H7 (cell line): ENCODE results near the gene CHMP1A. TPM values are rescaled to one million over a fixed set of nuclear protein-coding genes. Genes with fewer than 3 reads are reported as not detected.
A peak's percentile ranks its signal among the peaks of the same experiment; 100 is the strongest.

Experiments used
- DNase-seq: peaks from one replicate; pipeline ENCODE4 v3.0.0; 2012
- H3K27me3 ChIP-seq: 2 replicates; pipeline ENCODE4 v1.6.0; 2011; ENCODE audit warnings: mild to moderate bottlenecking, low read length; ENCODE audit not compliant: control insufficient read depth, insufficient read depth
- H3K36me3 ChIP-seq: replicated peaks from 2 replicates; pipeline ENCODE4 v1.5.1; 2011; ENCODE audit warnings: low read length; ENCODE audit not compliant: control insufficient read depth, insufficient read depth
- H3K4me3 ChIP-seq: 2 replicates; pipeline ENCODE4 v1.5.1; 2011; ENCODE audit warnings: low read depth, mild to moderate bottlenecking, control low read depth, low read length, moderate library complexity; ENCODE audit not compliant: insufficient read depth
- total RNA-seq: library from RNA; depleted of rRNA; stranded (reverse); fragments of >200 nt; shearing (Covaris generic); gene quantifications from 2 replicates; pipeline ENCODE4 v1.2.3, GENCODE V29; 2014

CHMP1A gene
- total RNA-seq, 1 experiment from 2014 or later: 85.2 TPM

GRCh38 chr16:89615596-89616090 is 41.9 kb downstream of the CHMP1A start:
- H3K27me3 ChIP-seq: no peaks in the 10 kb centered on the region
- no peak overlapping the region for H3K4me3 ChIP-seq
- no peaks in the 10 kb centered on the region for H3K36me3 ChIP-seq
- DNase-seq: peak; percentile 96

DNA sequence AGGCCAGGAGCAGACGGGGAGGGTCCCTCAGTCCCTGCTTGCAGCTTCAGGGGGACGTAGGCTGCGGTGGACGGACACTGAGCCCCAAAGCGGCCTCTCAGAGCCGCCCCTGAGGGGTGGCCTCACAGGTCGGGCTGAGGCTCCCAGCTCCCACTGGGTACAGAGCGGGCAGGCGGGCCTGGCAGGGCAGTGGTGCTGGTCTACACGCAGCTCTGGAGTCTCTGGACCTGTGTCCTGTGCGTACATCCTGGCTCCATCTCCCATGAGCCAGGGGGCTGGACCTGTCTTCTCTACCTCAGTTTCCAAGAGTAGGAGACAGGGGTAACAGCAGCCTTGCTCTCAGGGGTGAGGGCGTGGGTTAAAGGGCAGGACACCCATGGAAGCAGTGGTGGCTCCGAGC is 42.3 kb downstream of the CHMP1A start:
- no peak overlapping the region for H3K4me3 ChIP-seq
- no peak for DNase-seq
- no peaks in the 10 kb centered on the region for H3K36me3 ChIP-seq
- H3K27me3 ChIP-seq: no peaks in the 10 kb centered on the region

- H3K4me3 ChIP-seq: no peak overlapping the region
These were observed 43.5 kb downstream of the CHMP1A start for GRCh38 chr16:89613954-89614459.

GRCh38 chr16:89613231-89613953 is 44.1 kb downstream of the CHMP1A start, which contains the start of gene DPEP1:
DPEP1 (plus strand) TSS chr16:89613642; CDS start chr16:89630411, 16,769 bp downstream.
- Histone ChIP-seq H3K27me3 (no peaks in the 10 kb centered on the region), H3K36me3 (no peaks in the 10 kb centered on the region), H3K4me3 (no peak within 1 kb of the TSS)
- DNase-seq: peak; percentile 77

More at GRCh38 chr16:89613954-89614459, 43.5 kb downstream of the CHMP1A start:
- Histone ChIP-seq H3K27me3 (no peaks in the 10 kb centered on the region), H3K36me3 (no peaks in the 10 kb centered on the region)
- peak; percentile 69 for DNase-seq

- H3K4me3 ChIP-seq: no peak overlapping the region
- DNase-seq: no peak
- no peaks in the 10 kb centered on the region for H3K36me3 ChIP-seq
- no peaks in the 10 kb centered on the region for H3K27me3 ChIP-seq
These were observed 44.9 kb downstream of the CHMP1A start for GRCh38 chr16:89612415-89613166.

GRCh38 chr16:89610108-89610453 is 47.4 kb downstream of the CHMP1A start:
- no peak overlapping the region for H3K4me3 ChIP-seq
- H3K36me3 ChIP-seq: no peaks in the 10 kb centered on the region
- no peak for DNase-seq
- no peaks in the 10 kb centered on the region for H3K27me3 ChIP-seq

DNA sequence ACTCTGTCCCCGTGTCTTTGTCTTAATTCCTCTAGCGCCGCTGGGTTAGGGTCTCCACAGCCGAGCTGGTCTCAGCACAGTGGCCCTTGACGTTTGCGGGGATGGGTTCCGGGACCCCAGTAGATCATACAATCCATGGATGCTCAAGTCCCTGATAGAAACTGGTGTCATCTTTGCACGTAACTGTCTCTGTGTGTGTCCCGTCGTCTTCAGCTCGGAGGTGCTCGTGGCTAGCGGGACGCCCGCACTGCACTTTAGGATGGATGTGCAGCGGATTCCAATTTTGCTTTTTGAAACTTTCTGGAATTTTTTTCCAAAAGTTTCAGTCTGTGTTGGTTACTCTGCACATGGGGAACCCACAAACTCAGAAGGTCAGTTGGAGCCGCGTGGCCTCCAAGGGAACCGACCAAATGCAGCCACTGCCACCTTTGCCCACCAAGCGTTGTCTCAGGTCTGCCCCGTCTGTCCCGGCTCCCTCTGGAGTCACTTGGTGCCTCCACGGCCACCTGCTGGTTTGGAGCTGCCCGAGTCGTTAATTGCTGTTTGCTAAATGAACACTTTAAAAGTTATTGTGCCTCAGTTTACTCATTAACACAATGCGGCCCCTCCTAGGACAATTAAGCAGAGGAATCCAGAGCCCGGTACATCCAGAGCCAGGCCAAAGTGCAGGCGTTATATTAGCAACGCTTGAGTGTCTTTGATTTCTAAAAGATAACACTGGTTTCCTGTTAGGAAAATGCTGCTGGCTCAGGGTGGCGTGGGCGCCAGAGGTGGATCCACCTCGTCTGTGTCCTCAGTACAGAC is 49.4 kb downstream of the CHMP1A start:
- Histone ChIP-seq H3K4me3 (no peak overlapping the region), H3K27me3 (no peaks in the 10 kb centered on the region), H3K36me3 (no peaks in the 10 kb centered on the region)
- DNase-seq: no peak

GRCh38 chr16:89607453-89607852 is 50.1 kb downstream of the CHMP1A start:
- no peaks in the 10 kb centered on the region for H3K27me3 ChIP-seq
- no peak overlapping the region for H3K4me3 ChIP-seq
- no peak for DNase-seq
- H3K36me3 ChIP-seq: no peaks in the 10 kb centered on the region

- H3K36me3 ChIP-seq: no peaks in the 10 kb centered on the region
- no peaks in the 10 kb centered on the region for H3K27me3 ChIP-seq
- H3K4me3 ChIP-seq: no peak overlapping the region
- DNase-seq: no peak
These were observed 51.5 kb downstream of the CHMP1A start for GRCh38 chr16:89606006-89606405.

DNA sequence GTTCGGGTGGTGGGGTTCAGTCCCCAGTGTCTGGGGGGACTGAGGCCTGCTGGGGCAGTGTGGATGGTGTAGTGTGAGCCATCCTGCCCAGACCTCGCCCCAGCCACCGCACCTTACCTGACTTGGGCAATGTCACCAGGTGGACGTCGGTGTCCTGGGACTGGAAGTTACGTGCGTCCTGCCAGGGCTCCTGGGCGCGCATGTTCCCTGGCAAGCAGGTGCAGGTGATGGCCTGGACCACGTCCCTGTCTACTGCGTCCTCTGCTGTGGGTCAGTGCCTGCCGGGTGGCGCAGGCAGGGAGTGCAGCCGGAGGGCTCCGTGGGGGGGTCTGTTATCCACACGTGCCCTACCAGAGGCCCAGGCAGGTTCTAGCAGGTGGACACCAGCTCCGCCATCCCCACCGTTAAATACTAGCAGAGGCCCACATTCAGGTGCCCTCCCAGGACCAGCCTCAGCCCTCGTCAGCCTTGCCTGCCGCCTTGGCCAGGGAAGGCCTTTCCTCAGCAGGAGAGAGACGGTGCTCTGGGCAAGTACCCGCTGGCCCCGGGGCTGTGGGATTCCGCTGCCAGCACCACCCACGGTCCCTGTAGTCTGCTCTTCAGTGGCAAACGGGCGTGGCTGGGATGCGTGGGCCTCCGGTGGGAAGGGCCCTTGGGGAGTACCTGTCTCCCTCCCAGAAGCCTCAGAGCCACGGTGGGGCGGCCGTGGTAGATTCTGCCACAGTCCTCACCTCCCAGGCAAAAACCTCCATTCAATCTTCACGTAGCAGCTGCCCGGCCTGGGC is 52.1 kb downstream of the CHMP1A start:
- Histone ChIP-seq H3K36me3 (no peaks in the 10 kb centered on the region), H3K27me3 (no peaks in the 10 kb centered on the region), H3K4me3 (no peak overlapping the region)
- no peak for DNase-seq

DNA sequence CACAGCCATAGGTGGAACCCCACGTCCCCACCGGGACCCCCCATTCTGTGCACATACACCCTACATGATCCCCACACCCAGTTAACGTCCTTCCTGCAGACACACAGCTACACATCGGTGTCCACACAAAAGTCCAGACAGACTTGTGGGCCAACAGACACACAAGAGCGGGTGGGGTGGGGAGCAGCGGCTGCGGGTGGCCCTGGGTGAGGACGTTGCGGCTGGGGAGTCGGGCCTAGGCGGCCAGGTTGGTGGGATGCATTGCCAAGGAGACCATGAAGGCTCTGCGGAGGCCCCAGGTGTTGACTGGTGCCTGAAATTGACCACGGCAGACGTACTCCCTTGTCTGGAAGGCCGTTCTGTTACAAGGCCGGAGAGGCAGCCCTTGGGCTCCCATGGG is 52.7 kb downstream of the CHMP1A start:
- DNase-seq: no peak
- Histone ChIP-seq H3K27me3 (no peaks in the 10 kb centered on the region), H3K4me3 (no peak overlapping the region), H3K36me3 (no peaks in the 10 kb centered on the region)

DNA sequence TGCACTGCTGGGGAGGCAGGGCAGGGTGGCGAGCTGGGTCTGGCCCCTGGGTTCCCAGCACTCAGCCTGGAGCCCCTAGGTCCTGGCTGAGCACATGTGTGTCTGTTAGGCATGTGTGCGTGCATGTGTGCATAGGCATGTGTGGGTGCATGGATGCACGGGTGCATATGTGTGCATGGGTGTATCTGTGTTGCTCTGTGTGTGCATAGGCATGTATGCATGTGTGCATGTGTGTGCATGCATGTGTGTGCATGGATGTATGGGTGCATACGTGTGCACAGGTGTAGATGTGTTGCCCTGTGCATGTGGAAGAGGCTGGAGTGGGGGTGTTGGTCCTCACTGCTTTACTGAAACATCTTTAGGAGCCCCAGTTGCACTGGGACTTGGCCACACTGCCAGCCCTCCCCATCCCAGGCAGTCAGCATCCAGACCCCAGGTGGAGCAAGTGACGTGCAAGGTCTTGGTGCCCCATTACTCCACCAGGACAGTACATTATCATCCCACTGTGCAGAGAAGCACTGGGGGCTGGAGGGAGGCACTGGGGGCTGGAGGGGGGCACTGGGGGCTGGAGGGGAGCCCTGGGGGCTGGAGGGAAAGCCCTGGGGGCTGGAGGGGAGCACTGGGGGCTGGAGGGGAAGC is 54.4 kb downstream of the CHMP1A start:
- H3K4me3 ChIP-seq: no peak overlapping the region
- no peaks in the 10 kb centered on the region for H3K27me3 ChIP-seq
- peak; percentile 74 for DNase-seq

DNA sequence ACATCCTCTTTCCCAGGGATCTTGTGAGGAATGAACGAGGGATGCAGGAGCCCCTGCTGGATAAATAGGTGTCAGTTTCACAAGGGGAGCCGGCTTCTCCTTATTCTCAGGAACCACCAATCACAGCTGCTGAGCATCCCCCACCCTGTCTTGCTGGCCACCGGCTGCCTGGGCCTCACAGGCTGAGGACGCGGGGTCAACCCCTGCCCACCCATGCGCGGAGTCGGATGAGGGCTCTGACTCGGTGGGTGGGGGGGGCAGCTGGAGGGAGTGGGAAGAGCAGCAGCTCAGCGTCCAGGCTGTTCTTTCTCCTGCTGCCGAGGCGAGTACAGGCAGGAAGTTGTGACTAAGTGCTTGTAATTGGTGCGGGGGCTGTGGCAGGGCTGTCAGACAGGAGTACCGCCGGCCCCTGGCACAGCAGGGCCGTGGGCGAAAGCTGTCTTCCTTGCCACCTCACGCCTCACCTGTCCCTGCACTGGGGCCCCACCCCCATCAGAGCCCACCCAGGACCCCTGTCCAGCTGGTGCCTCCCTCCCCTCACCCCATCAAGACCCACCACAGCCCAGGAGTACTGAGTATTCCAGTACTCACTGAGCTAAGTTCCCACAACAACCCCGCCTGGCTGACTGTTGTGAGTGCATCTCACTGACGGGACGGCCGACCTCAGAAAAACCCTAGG is 55.1 kb downstream of the CHMP1A start:
- H3K36me3 ChIP-seq: no peaks in the 10 kb centered on the region
- no peak overlapping the region for H3K4me3 ChIP-seq
- H3K27me3 ChIP-seq: no peaks in the 10 kb centered on the region
- DNase-seq: peak; percentile 92

More for the DNA sequence above, 54.4 kb downstream of the CHMP1A start:
- no peaks in the 10 kb centered on the region for H3K36me3 ChIP-seq
